GM19438 (cell line): ENCODE results near the gene RHOU.
"Not testable (repeated sequence)": the region's sequence is repeated elsewhere in the genome, so short reads cannot be mapped to it uniquely, and the experiment has no call there.

Experiments used
- ATAC-seq: cut with Tn5 transposase; IDR thresholded peaks from one replicate; pipeline ENCODE4 v1.9.1; 2021; ENCODE audit warnings: low read depth; ENCODE audit not compliant: unreplicated experiment

Gene RHOU

DNA sequence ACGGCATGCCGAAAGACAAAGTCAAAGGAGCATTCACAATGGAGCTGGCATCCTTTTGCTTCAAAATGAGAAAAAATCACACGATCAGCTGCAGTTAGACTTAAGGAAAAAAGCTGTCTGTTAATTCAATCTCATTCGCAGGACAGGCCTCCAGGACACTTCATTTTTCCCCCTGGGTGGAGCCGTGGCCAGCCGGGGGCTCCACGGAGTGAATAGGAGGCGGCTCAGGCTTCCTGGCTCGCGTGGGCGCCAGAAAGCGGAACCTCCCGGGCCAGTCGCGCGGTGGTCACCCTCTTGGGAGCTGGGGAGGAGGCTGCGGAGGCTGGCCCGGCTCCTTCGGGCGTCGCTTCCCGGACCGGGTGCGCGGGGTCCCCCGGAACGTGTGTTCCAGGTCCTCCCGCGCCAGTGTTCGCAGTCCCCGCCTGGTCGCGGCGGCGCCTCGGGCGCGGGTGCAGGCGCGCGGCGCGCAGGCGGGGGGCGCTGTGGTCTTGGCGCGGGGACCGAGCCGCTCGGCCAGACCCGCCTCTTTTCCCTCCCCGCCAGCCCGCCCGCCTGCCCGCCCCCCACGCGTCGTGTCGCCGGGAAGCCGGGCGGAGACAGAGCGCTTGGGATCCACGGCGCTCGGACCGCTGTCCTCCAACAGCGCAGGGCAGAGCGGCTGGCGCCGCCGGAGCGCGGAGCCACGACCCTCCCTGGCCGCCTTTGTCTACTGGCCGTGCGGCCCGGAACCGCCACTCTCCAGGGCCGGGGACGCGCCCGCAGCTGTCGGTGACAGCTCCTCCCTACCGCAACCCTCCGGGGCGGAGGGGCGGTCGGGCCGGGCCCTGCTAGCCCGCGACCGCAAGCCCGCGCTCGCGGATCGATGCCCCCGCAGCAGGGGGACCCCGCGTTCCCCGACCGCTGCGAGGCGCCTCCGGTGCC is at the start of gene RHOU:
Gene RHOU (plus strand): TSS at position 599 of the 921 bp plus-strand sequence. CDS start 264 bp downstream, at position 863.
- ATAC-seq, result peak; percentile 72

DNA sequence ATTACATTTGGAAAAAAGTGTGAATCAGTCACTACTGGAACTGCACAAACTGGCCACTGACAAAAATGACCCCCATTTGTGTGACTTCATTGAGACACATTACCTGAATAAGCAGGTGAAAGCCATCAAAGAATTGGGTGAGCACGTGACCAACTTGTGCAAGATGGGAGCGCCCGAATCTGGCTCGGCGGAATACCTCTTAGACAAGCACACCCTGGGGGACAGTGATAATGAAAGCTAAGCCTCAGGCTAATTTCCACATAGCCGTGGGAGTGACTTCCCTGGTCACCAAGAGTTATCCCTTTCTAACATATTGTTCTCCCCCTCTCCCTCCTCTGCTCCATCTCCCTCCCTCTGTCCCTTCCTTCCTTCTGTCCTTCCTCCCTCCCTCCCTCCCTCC is 47.7 kb upstream of the RHOU start:
- ATAC-seq, result no peak

DNA sequence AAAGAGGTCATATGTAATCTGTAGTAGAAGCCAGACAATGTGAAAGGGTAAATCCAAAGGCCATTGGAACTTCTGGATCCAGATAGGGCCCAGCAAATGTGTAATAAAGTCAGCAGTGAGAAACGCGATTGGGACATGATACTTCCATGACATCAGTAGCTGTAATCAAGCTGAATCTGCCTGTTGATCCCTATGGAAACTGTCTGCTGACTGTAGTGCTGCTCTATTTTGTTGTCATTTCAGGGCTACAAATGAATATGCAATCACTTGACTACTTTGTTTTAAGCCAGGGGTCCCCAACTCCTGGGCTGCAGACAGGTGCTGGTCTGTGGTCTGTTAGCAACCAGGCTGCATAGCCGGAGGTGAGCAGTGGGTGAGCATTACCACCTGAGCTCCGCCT is 46.0 kb upstream of the RHOU start:
- no peak for ATAC-seq

DNA sequence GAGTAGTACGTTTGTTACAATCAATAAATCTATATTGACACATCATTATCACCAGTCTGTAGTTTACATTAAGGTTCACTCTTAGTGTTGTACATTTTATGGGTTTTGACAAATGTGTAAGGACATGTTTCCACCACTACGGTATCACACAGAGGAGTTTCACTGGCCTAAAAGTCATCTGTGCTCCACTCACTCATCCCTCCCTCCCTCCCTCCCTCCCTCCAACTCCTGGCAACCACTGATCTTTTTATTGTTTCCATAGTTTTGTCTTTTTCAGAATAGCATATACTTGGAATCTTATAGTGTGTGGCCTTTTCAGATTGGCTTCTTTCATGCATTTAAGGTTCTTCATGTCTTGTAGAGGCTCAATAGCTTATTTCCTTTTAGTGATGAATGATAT is 44.1 kb upstream of the RHOU start:
- no peak for ATAC-seq

DNA sequence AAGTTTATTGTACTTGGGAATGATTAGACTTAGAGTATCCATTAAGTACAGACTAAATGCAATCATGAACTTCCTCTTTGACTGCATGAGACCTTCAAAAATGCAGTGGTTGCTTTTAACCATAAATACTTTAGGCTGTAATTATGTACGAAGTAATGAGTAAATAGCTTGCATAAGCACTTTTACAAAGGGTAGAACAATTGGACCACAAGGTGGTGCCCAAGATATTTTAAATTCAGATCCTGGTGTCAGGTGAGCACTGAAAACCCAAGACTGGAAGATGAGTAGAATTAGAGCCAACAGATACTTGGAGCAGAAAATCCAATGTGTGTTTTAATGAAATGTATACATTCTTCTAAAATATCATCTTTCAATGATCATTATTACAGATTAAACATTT is 43.4 kb upstream of the RHOU start:
- no peak for ATAC-seq

DNA sequence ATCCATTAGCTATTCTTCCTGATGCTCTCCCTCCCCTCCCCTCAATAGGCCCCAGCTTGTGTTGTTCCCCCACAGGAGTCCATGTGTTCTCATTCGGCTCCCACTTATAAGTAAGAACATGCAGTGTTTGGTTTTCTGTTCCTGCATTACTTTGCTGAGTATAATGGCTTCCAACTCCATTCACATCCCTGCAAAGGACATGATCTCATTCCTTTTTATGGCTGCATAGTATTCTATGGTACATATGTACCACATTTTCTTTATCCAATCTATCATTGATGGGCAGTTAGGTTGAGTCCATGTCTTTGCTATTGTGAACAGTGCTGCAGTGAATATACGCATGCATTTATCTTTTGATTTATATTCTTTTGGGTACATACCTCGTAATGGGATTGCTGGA is 40.8 kb upstream of the RHOU start:
- ATAC-seq, result not testable (repeated sequence)

DNA sequence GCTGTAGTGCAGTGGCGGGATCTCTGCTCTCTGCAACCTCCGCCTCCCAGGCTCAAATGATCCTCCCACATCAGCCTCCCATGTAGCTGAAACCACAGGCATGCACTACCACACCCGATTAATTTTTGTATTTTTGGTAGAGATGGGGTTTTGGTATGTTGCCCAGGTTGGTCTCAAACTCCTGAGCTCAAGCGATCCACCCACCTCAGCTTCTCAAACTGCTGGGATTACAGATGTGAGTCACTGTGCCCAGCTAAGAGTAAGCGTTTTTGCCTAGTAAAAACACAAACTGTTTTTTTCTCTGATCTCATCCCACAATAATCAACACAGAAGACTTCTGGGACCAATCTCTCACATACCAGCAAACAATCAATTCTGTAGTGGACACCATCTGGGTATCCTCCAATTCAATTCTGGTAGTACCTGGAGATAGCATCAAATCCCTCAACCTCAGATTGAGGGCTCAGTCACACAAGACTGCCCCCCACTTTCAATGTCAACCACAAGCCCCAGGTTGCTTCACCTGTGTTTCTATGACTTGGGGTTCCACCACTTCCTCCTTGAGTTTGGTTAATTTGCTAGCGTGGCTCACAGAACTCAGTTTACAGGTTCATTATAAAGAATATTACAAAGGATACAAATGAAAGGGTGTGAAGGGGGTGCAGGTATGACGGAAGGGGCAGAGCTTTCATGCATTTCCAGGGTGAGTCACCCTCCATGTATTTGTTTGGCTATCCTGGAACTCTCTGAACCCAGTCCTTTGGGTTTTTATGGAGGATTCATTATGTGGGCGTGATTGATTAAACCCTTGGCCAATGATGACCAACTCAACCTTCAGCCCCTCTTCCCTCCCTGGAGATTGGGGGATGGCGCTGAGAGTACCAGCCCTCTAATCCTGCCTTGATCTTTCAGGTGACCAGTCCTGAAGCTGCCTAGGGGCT is 40.0 kb upstream of the RHOU start:
- ATAC-seq, result no peak

DNA sequence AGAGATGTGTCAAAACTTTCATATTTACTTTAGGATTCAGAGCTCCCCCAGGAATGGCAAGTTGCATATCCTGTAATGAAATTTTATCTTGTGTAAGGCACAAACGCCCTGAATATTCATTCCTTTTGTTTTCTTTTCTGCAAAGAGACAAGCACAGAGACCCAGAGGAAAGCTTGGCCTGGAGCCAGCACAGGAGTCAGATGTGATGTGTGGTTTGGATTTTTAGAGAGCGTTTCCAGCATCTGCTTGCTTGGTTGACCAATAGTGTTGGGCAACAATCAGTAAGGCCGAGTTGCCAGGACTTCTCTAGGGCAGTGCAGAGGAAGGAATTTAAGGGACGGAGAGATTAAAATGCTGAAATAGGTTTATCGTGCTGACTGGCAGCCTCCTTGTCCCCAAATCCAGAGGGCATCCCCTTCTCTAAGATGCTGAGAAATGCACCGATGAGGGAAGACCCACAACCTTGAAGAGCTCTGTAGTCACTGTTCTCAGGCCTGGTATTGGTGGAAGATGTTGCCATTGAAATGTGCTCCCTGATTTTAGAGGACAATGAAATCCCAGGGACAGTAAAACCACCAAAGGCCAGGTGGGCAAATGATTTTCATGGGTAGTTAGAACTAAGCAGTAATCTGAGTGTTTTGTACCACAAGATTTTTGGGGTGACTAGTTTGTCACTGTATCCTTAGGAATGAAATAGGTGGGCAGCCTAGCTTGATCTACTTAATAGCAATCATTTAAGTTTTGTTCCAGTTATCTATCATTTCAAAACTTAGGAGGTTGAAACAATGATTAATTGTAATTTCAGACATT is 37.9 kb upstream of the RHOU start:
- no peak for ATAC-seq

DNA sequence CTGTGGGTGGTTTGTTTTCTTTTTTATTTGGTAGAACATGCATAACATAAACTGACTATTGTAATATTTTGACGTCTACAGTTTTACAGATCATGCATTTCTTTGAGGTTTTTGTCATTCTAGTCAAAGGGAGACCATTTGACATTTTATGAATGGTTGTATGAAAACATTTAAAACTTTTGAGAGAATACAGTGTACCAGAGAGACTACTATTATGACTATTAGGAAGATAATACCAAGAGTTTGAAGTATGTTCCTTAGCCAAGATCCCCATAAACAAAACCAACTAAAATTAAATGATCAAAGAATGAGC is 37.3 kb upstream of the RHOU start:
- ATAC-seq, result no peak

DNA sequence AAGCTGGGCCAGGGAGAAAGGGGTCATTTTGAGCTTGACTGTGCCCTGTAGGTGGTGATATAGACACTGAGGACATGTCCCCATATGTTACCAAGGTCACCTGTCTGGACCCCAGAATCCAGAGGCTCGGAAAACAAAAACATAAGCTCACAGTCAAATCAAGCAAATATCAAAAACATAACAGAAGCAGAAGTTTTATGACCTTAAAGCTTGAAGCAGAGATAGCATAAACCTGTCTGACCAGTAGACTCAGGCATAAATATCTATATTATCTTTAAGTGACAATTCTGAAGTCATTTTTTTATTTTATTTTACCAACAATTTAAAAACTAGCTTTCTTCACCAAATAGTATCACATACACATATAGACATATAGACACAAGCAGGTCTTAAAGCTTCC is 32.8 kb upstream of the RHOU start:
- no peak for ATAC-seq

DNA sequence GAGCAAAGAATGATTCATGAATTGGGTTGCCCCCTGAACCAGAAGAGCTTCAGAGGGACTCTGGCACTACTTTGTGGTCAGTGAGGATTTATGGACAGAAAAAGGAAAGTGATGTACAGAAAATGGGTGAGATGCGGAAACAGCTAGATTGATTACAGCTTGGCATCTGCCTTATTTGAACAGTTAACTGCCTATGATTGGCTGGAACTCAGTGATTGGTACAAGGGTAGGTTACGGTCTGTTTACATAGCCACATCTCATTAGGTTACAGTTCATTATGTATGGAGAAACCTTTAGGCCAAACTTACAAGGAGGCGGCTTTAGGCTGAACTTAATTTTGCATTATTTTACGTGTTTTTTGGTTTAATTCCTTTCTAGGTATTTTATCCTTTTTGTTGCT is 29.0 kb upstream of the RHOU start:
- no peak for ATAC-seq

DNA sequence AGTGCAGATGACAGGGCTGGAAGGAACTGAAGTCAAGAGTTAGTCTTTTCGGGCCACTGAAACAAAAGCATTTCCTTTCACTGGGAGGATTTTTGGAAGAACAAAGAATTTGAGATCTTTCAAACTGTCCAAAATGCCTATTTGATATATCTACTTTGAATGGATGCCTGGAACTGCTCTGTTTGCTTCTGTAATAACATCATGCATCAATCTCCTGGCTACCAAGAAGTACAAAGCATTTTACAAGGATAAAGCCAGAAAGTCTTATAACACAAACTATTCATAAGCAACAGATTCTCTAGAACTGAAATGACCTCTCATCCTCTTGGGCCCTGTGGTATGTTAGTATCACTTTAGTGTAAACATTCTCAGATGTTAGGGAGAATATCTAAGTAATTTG is 18.2 kb upstream of the RHOU start:
- ATAC-seq, result no peak

DNA sequence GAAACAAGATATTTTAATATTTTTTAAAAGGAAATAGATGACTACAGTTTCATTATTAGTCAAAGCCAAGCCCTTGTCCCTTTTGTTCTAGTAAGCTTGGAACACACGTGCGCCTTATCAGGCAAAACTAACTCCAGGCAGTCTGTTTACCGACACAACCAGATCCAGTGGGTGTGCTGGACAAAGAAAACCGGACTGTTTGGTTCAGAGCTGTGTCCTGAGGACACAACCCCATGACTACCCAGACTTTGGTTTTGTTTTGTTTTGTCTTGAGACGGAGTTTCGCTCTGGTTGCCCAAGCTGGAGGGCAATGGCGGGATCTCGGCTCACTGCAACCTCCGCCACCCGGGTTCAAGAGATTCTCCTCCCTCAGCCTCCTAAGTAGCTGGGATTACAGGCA is 13.9 kb upstream of the RHOU start:
- ATAC-seq, result no peak

DNA sequence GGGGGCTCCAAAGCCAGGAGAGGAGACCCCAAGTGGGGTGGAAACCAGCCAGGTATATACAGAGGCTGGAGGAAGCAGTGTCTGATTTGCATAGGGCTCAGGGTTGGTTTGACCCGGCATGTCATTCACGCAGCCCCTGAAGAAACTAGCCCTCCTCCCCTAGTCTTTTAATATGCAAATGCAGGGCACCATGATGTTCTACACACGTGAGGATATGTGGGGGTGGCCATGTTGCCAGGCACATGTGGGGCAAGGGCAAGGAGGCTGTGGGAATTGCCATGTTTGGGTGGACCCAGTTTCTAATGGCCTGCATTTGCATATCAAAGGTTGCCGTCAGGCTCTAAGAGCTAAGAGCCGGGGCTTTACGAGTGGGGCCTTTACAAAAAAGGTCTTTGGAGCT is 12.0 kb upstream of the RHOU start:
- no peak for ATAC-seq

DNA sequence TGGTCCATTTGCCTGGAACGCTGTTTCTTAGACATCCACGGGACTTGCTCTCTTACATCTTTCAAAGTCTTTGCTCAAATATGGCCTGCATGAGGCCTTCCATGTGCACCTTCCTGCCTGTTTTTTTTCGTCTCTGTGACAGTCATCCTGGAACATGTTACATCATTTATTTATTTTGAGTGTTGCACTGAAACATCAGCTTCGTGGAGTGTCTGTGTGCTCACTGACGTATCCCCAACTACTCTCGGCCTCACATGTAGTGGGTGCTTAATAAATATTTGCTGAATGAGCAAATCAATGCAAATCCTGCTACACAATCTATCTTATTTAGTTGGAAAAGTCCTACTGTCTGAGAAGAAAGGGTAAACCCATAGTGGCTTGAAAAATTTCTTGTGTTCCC is 11.4 kb upstream of the RHOU start:
- no peak for ATAC-seq

DNA sequence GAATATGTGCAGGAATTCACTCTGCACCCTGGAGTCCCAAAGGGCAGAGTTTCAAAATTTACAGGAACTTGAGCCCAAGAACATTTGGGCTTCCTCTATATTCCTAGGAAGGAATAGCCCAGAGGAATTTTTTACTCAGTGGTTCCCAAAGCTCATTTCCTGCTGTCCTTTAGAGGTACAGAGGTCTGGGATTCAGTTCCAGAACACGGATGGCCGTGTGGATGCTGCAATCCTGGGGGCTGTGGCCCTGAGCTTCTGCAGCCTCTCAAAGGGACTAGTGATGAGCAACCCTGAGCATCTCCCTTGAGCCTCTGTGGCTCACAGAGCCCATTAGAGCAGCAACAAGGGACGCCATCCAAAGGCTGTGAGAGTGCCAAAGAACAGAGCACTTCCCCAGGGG is 10.1 kb upstream of the RHOU start:
- no peak for ATAC-seq

DNA sequence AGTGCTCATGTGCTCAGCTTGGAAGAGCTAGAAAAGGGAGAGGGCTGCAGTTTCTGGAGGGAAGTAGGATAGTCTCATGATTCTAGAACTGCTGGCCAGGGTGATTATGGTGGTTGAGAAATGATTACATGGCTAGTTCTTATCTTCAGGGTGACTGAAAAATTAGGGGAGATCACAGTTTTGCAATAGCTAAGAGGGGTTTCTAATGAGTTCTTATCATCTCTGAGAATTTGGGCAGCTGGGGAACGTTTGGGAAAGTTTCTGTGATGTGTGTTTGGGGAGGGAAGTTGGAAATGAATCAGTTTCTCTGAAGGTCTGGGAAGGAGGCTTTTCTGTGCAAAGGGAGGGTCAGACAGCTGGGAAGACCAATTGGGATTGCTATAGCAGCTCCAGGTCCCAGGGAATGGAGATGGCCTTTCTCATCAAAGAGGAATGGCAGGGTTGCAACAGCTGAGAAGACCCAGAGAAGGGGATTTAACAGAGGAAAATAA is 7.6 kb upstream of the RHOU start:
- no peak for ATAC-seq

DNA sequence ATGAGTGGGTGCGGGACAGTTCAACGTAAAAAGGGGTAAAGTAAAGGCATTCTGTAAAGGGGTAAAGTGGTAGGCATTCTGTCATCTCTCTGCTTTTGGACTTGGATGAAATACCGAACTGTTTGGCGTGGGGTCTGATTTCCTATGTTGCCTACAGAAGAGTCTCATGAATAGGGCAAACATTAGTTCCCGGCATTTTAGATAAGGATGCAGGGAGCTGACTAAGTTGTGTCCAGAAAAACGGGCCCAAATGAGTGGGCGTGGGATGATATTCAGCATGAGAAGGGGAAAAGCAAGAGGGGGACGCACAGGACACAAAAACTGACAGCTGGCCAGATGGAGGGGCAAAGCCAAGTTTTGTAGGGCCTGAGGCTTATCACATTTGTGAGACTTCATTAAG is 2.9 kb upstream of the RHOU start:
- no peak for ATAC-seq

DNA sequence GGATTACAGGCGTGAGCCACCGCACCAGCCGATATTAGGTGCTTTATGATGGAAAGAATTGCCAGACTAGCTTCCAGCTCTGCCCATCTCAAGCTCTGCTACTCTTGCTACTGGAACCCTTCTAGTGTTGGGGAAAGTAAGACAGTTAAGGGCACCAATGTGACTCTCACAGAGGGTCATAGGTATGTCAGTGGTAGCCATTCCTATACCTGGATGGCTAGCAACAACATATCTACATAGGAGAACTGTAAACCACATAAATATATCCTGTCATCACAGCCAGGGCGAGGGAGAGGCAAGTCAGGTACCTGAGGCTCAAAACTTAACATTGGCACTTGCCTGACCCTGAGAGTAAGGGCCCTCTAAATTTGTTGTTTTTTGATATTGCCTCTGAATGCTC is 1.7 kb upstream of the RHOU start:
- no peak for ATAC-seq

DNA sequence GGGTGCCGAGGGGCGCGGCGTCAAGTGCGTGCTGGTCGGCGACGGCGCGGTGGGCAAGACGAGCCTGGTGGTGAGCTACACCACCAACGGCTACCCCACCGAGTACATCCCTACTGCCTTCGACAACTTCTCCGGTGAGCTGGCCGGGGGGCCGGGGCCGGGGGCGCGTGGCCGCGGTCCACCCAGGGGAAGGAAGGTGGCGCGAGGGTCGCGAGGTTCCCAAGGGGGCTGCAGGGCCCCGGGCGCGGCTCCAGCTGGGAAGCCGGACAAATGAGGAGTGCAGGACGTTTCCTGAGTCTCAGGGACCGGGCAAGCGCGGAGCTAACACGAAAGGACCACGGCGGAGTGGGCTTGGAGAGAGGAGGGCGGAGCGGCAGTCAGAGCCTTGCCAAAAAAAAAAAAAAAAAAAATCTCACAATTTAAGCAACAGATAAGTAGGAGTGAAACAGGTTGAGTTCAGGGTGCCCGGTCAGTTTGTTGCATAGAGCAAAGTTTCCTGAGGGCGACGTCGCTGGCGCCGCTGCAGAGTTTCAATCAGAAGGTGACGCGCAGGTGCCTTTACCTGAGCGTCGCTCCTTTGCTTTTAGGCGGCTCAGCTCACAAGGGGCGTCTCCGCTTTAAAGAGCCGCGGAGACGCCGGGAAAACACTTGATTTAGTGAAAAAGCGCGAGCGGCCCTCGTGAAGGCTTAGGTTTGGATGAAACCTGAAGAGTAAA is 750 bp downstream of the RHOU start:
- ATAC-seq, result no peak
